Activated CD4-positive, alpha-beta T cell treated with anti-CD3 and anti-CD28 coated beads, Interleukin-2, amount 10 ng/mL, durations not matched to agents 7 days and 5 days (primary cell): ENCODE data around the gene TNFRSF9. TPM values are rescaled to one million over a fixed set of nuclear protein-coding genes. Genes with fewer than 3 reads are reported as not detected.
A peak's percentile ranks its signal among the peaks of the same experiment; 100 is the strongest.
"Not testable (repeated sequence)": the region's sequence is repeated elsewhere in the genome, so short reads cannot be mapped to it uniquely, and the experiment has no call there.

Experiments
- CTCF ChIA-PET: fragments of 350-600 bp; sonication (Branson Sonifier 250); formaldehyde crosslinking; loops from one replicate; lab custom pipeline; 2021; ENCODE audit warnings: antibody characterized with exemption; lab: Charles Lee
- POLR2A ChIA-PET: fragments of 350-600 bp; sonication (Branson Sonifier 250); formaldehyde crosslinking; loops from one replicate; lab custom pipeline; 2021; ENCODE audit warnings: antibody characterized with exemption; lab: Charles Lee
- DNase-seq: peaks from one replicate; pipeline ENCODE4 v3.0.0-alpha.2; 2020
- H3K27ac Mint-ChIP-seq: one replicate; pipeline ENCODE4 v1.8.0; 2021; ENCODE audit warnings: mild to moderate bottlenecking, moderate library complexity, mixed read lengths
- H3K27me3 Mint-ChIP-seq: one replicate; pipeline ENCODE4 v1.8.0; 2021; ENCODE audit warnings: mixed read lengths
- H3K36me3 Mint-ChIP-seq: one replicate; pipeline ENCODE4 v1.8.0; 2021; ENCODE audit warnings: low read depth, mixed read lengths
- H3K4me1 Mint-ChIP-seq: one replicate; pipeline ENCODE4 v1.8.0; 2021; ENCODE audit warnings: mixed read lengths
- H3K4me3 Mint-ChIP-seq: one replicate; pipeline ENCODE4 v1.8.0; 2021; ENCODE audit warnings: mild to moderate bottlenecking, moderate library complexity, mixed read lengths
- H3K9me3 Mint-ChIP-seq: one replicate; pipeline ENCODE4 v1.8.0; 2021; ENCODE audit warnings: mixed read lengths
- total RNA-seq, 2 experiments: library from RNA; stranded (reverse); gene quantifications; one replicate each; pipeline ENCODE4 v1.2.3, GENCODE V29; 2021

The TNFRSF9 gene
- total RNA-seq, 2 experiments from 2014 or later, result 0.57 to 0.62 TPM

DNA sequence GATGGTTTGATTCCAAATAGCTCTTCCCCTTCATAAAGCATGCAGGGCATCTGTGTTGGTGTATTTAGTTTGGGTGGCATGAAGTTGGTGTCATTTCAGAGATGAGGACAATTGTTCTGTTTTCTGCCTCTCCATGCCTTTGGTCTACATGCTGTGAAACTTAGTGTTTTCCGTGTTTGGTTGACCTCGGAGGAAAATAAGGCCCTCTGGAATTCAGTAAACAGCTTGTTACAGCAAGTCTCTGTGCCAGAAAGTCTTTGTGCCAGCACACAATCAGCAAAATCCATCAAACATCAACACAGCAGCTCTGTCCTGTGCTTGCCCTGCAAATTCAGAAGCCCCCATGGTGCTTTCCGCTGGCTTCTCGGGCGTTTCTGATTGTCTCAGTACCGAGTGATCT lies 30.4 kb upstream of the TNFRSF9 start:
- peaks cover 14% of the 10 kb centered on the region for H3K4me1 Mint-ChIP-seq
- no peak for DNase-seq
- H3K36me3 Mint-ChIP-seq, result peaks cover 51% of the 10 kb centered on the region
- H3K27ac Mint-ChIP-seq, result no peak overlapping the region
- ChIA-PET POLR2A (interaction anchor here (0.6 kb wide), 1 partner anchor 345 kb away, joined by 3 read pairs; no protein-coding TSS in a partner anchor), CTCF (interaction anchor here (0.6 kb wide), 1 partner anchor 1638 kb away, joined by 3 read pairs; no protein-coding TSS in a partner anchor)
- no peaks in the 10 kb centered on the region for H3K27me3 Mint-ChIP-seq
- H3K4me3 Mint-ChIP-seq, result no peak overlapping the region
- no peaks in the 10 kb centered on the region for H3K9me3 Mint-ChIP-seq

DNA sequence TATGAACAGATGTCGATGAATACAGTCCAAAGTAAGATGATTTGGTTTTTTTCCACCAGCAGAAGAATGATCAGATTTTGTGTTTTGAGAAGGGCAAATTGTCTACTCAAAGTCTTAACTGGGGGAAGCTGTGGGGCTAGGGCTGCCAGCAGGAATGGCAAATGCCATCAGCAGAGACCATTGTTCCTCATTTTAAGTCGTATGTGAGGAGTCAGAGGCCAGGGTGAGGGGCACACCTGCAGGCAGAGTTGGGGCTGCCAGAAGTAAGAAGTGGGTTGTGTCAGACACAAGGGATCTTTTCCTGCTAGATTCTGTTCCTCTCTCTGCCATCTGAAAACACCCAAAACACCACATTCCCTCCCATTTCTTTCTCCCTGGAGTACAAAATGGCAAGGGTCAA lies 29.6 kb upstream of the TNFRSF9 start:
- ChIA-PET CTCF (no interaction called here), POLR2A (interaction anchor here (0.6 kb wide), 1 partner anchor 380 kb away, joined by 4 read pairs; no protein-coding TSS in a partner anchor)
- Mint-ChIP-seq H3K4me3 (no peak overlapping the region), H3K9me3 (no peaks in the 10 kb centered on the region), H3K27ac (no peak overlapping the region), H3K36me3 (peaks cover 57% of the 10 kb centered on the region), H3K4me1 (peaks cover 21% of the 10 kb centered on the region), H3K27me3 (no peaks in the 10 kb centered on the region)
- DNase-seq, result no peak

GRCh38 chr1:7967651-7968050 lies 27.0 kb upstream of the TNFRSF9 start:
- Mint-ChIP-seq H3K9me3 (no peaks in the 10 kb centered on the region), H3K27ac (no peak overlapping the region), H3K4me1 (peaks cover 46% of the 10 kb centered on the region), H3K4me3 (no peak overlapping the region), H3K27me3 (no peaks in the 10 kb centered on the region), H3K36me3 (peaks cover 73% of the 10 kb centered on the region)
- ChIA-PET CTCF (no interaction called here), POLR2A (no interaction called here)
- DNase-seq, result no peak

GRCh38 chr1:7967196-7967595 lies 26.6 kb upstream of the TNFRSF9 start:
- H3K4me1 Mint-ChIP-seq, result peaks cover 51% of the 10 kb centered on the region
- H3K27me3 Mint-ChIP-seq, result no peaks in the 10 kb centered on the region
- no peak overlapping the region for H3K4me3 Mint-ChIP-seq
- peaks cover 69% of the 10 kb centered on the region for H3K36me3 Mint-ChIP-seq
- no peaks in the 10 kb centered on the region for H3K9me3 Mint-ChIP-seq
- DNase-seq, result no peak
- no peak overlapping the region for H3K27ac Mint-ChIP-seq
- CTCF ChIA-PET, result interaction anchor here (0.7 kb wide), 1 partner anchor 16 kb away, joined by 3 read pairs; no protein-coding TSS in a partner anchor
- POLR2A ChIA-PET, result interaction anchor here (0.7 kb wide), 1 partner anchor 32 kb away, joined by 3 read pairs; no protein-coding TSS in a partner anchor

GRCh38 chr1:7964476-7964875 lies 23.8 kb upstream of the TNFRSF9 start:
- H3K4me1 Mint-ChIP-seq, result peaks cover 62% of the 10 kb centered on the region
- H3K4me3 Mint-ChIP-seq, result no peak overlapping the region
- H3K27ac Mint-ChIP-seq, result peak overlapping the region; percentile 27

GRCh38 chr1:7963841-7964240 lies 23.2 kb upstream of the TNFRSF9 start:
- peak overlapping the region; percentile 96 for H3K4me3 Mint-ChIP-seq
- H3K36me3 Mint-ChIP-seq, result peaks cover 46% of the 10 kb centered on the region
- DNase-seq, H3K27me3 Mint-ChIP-seq, POLR2A ChIA-PET, H3K9me3 Mint-ChIP-seq: not testable (repeated sequence)
- peak overlapping the region; percentile 71 for H3K27ac Mint-ChIP-seq
- CTCF ChIA-PET, result interaction anchor here (1.1 to 2.2 kb wide), 3 partner anchors 12 to 21 kb away, joined by 3 to 13 read pairs (median 4); no protein-coding TSS in a partner anchor
- H3K4me1 Mint-ChIP-seq, result peaks cover 65% of the 10 kb centered on the region

More at GRCh38 chr1:7964476-7964875, 23.8 kb upstream of the TNFRSF9 start:
- peaks cover 51% of the 10 kb centered on the region for H3K36me3 Mint-ChIP-seq
- POLR2A ChIA-PET, result no interaction called here
- no peaks in the 10 kb centered on the region for H3K27me3 Mint-ChIP-seq
- no peak for DNase-seq
- no peaks in the 10 kb centered on the region for H3K9me3 Mint-ChIP-seq
- CTCF ChIA-PET, result interaction anchor here (0.6 to 2.2 kb wide), 2 partner anchors 11 to 24 kb away, joined by 5 to 13 read pairs; partner anchors contain the start of gene TNFRSF9

- H3K9me3 Mint-ChIP-seq, DNase-seq, H3K27me3 Mint-ChIP-seq, POLR2A ChIA-PET: not testable (repeated sequence)
- H3K4me3 Mint-ChIP-seq, result peak overlapping the region; percentile 96
- CTCF ChIA-PET, result interaction anchor here (1.1 to 2.2 kb wide), 3 partner anchors 12 to 21 kb away, joined by 3 to 13 read pairs (median 4); no protein-coding TSS in a partner anchor
- peaks cover 64% of the 10 kb centered on the region for H3K4me1 Mint-ChIP-seq
- H3K27ac Mint-ChIP-seq, result peak overlapping the region; percentile 62
- H3K36me3 Mint-ChIP-seq, result peaks cover 44% of the 10 kb centered on the region
Observed at GRCh38 chr1:7963378-7963730, 22.7 kb upstream of the TNFRSF9 start.

DNA sequence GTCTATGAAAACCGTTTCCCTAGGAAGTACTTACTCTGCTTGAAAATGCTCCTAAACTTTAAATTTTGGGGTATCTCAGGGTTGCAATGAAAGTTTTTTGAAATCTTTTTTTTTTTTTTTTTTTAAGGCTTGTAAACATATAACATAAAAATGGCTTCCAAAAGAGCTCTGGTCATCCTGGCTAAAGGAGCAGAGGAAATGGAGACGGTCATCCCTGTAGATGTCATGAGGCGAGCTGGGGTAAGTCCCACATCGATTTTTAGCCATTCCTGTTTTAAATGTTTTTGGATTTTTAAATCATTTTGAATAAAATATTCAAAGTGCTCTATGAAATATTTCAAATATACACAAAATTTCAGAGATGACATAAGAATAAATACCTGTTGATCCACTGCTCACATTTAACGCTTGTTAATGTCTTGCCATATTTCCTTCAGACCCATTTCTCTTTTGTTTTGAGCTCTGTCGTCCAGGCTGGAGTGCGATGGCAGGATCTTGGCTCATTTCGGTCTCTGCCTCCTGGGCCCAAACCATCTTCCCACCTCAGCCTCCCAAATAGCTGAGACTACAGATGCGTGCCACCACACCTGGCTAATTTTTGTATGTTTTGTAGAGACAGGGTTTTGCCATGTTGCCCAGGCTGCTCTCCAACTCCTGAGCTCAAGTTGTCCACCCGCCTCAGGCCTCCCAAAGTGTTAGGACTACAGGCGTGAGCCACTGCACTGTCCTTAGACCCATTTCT lies 22.2 kb upstream of the TNFRSF9 start:
- Mint-ChIP-seq H3K27me3 (no peaks in the 10 kb centered on the region), H3K27ac (peak overlapping the region; percentile 99), H3K9me3 (no peaks in the 10 kb centered on the region), H3K4me1 (peaks cover 64% of the 10 kb centered on the region), H3K4me3 (peak overlapping the region; percentile 96), H3K36me3 (peaks cover 44% of the 10 kb centered on the region)
- CTCF ChIA-PET, result interaction anchor here (1.1 to 2.2 kb wide), 3 partner anchors 13 to 20 kb away, joined by 3 to 13 read pairs (median 4); no protein-coding TSS in a partner anchor
- POLR2A ChIA-PET, result no interaction called here
- DNase-seq, result no peak

GRCh38 chr1:7962014-7962335 lies 21.3 kb upstream of the TNFRSF9 start:
- H3K27ac Mint-ChIP-seq, result peak overlapping the region; percentile 99
- DNase-seq, result no peak
- H3K4me3 Mint-ChIP-seq, result peak overlapping the region; percentile 96
- no peaks in the 10 kb centered on the region for H3K9me3 Mint-ChIP-seq
- ChIA-PET POLR2A (no interaction called here), CTCF (interaction anchor here (1.0 kb wide), 1 partner anchor 14 kb away, joined by 3 read pairs; no protein-coding TSS in a partner anchor)
- peaks cover 40% of the 10 kb centered on the region for H3K36me3 Mint-ChIP-seq
- no peaks in the 10 kb centered on the region for H3K27me3 Mint-ChIP-seq
- H3K4me1 Mint-ChIP-seq, result peaks cover 62% of the 10 kb centered on the region

DNA sequence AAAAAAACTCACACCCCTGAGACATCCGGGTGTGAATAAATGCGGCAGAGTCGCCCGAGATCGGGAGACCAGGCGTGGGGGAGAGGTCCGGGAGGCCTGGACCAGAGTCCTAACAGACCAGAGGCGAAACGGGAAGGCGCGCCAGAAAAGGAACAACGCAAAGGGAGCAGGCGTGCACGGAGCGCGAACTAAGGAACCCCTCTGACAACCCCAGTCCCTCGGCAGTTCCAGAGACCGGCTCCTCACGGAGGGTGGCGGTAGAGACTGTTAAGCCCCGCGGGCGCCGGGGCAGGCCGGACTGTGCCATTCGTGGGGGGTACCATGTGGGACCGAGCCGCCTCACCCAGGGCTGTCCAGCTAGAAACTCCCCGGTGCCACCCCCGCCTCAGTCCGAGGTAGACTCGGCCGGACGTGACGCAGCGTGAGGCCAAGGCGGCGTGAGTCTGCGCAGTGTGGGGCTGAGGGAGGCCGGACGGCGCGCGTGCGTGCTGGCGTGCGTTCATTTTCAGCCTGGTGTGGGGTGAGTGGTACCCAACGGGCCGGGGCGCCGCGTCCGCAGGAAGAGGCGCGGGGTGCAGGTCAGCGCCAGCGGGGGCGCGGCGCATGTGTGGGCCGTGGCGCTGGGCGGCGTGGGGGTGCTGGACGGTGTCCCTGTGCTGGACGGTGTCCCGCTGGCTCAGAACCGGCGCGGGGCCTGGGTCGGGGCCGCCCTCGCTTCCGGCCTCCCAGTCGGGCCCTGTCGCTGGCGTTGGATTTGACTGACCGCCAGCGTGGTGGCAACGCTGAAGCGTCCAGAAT lies 20.8 kb upstream of the TNFRSF9 start, which contains the start of gene PARK7:
TSS of gene PARK7 (plus strand) at position 496 of the 798 bp plus-strand sequence. CDS start 1,075 bp downstream, outside the sequence.
- H3K27me3 Mint-ChIP-seq, result no peaks in the 10 kb centered on the region
- peak; percentile 99 for DNase-seq
- peak within 1 kb of the TSS; percentile 96 for H3K4me3 Mint-ChIP-seq
- ChIA-PET POLR2A (no interaction called here), CTCF (interaction anchor here (0.7 to 1.0 kb wide), 2 partner anchors 12 to 14 kb away, joined by 3 read pairs; no protein-coding TSS in a partner anchor)
- peaks cover 36% of the 10 kb centered on the region for H3K36me3 Mint-ChIP-seq
- H3K4me1 Mint-ChIP-seq, result peaks cover 61% of the 10 kb centered on the region
- H3K9me3 Mint-ChIP-seq, result no peaks in the 10 kb centered on the region
- H3K27ac Mint-ChIP-seq, result peak within 1 kb of the TSS; percentile 99

DNA sequence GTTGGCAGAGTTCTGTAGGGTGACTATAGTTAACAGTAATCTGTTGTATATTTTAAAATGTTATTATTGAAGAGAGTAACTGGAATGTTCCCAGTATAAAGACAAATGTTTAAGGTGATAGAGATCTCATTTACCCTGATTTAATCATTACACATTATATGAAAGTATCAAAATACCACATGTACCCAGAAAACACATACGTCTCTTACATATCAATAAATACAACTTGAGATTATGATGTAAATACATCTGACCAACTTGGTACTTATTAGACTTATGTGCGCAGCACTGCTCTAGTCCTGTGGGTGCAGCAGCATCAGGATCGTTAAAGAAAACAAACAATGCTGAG lies 20.2 kb upstream of the TNFRSF9 start:
- Mint-ChIP-seq H3K4me3 (peak overlapping the region; percentile 96), H3K9me3 (no peaks in the 10 kb centered on the region), H3K36me3 (peaks cover 31% of the 10 kb centered on the region), H3K27me3 (no peaks in the 10 kb centered on the region), H3K27ac (peak overlapping the region; percentile 99), H3K4me1 (peaks cover 62% of the 10 kb centered on the region)
- ChIA-PET CTCF (interaction anchor here (0.7 to 1.0 kb wide), 2 partner anchors 12 to 15 kb away, joined by 3 read pairs; no protein-coding TSS in a partner anchor), POLR2A (no interaction called here)
- DNase-seq, result no peak

- no peak for DNase-seq
- ChIA-PET CTCF (no interaction called here), POLR2A (no interaction called here)
- Mint-ChIP-seq H3K4me1 (peaks cover 62% of the 10 kb centered on the region), H3K4me3 (peak overlapping the region; percentile 96), H3K27me3 (no peaks in the 10 kb centered on the region), H3K27ac (peak overlapping the region; percentile 99), H3K9me3 (no peaks in the 10 kb centered on the region), H3K36me3 (peaks cover 24% of the 10 kb centered on the region)
Observed at GRCh38 chr1:7960165-7960564, 19.5 kb upstream of the TNFRSF9 start.
